Body of pancreas (tissue), 4 donors: ENCODE results near the gene YWHAB.

Experiments
- CTCF ChIP-seq, 7 experiments: fragments of 450-650 bp in 4 of 7; fragments of 200-600 bp in 3 of 7; sonication (generic) in 3 of 7; IDR thresholded peaks; one replicate each; pipeline ENCODE4 v1.5.1; 2016 to 2019; ENCODE audit warnings: antibody characterized with exemption in 7 of 7
- POLR2A ChIP-seq, 3 donors: fragments of 450-650 bp; IDR thresholded peaks; one replicate each; pipeline ENCODE4 v1.6.1; 2016; ENCODE audit warnings: antibody characterized with exemption in 3 of 3, mild to moderate bottlenecking in 2 of 3

- no peak for TF ChIP-seq CTCF (IDR thresholded peaks at IDR 0.05)
- TF ChIP-seq POLR2A (IDR thresholded peaks at IDR 0.05) = no peak
Observed at GRCh38 chr20:44843876-44844275, 41.6 kb upstream of the YWHAB start.
